Suprapubic skin (tissue), 3 donors: ENCODE data around the gene LRRC4.

Experiments used
- CTCF ChIP-seq, 2 donors: fragments of 200-600 bp in 1 of 2; fragments of 450-650 bp in 1 of 2; sonication (generic) in 1 of 2; IDR thresholded peaks; one replicate each; pipeline ENCODE4 v1.5.1; 2016 to 2019; ENCODE audit warnings: antibody characterized with exemption in 2 of 2, mild to moderate bottlenecking in 1 of 2, moderate library complexity in 1 of 2
- EP300 ChIP-seq: sonication (generic); formaldehyde crosslinking; IDR thresholded peaks from one replicate; pipeline ENCODE4 v1.6.1; 2017; ENCODE audit warnings: antibody characterized with exemption
- POLR2A ChIP-seq, 2 donors: fragments of 450-650 bp; IDR thresholded peaks; one replicate each; pipeline ENCODE4 v1.6.1; 2017; ENCODE audit warnings: antibody characterized with exemption in 2 of 2, mild to moderate bottlenecking in 2 of 2, moderate library complexity in 2 of 2

GRCh38 chr7:127981965-127982364 is 49.3 kb downstream of the LRRC4 start:
- no peak for TF ChIP-seq EP300
- TF ChIP-seq CTCF (IDR thresholded peaks at IDR 0.05): no peak
- no peak for TF ChIP-seq POLR2A (IDR thresholded peaks at IDR 0.05)
